Ovary (tissue), 9 donors: ENCODE measurements around the gene LEAP2. TPM values are rescaled to one million over a fixed set of nuclear protein-coding genes. Genes with fewer than 3 reads are reported as not detected.

ENCODE experiments used
- DNase-seq, 5 donors: peaks; one replicate each; pipeline ENCODE4 v3.0.0-alpha.2; 2019 to 2020
- H3K27ac ChIP-seq, 2 donors: fragments of 200-600 bp; one replicate each; pipeline versions ENCODE4 v1.5.1 to v1.8.0; 2019 to 2022
- H3K27me3 ChIP-seq: fragments of 200-600 bp; one replicate; pipeline ENCODE4 v1.8.0; 2022
- H3K36me3 ChIP-seq: fragments of 200-600 bp; sonication (generic); one replicate; pipeline ENCODE4 v1.5.1; 2019
- H3K4me1 ChIP-seq: one replicate; pipeline ENCODE4 v1.8.1; 2013; ENCODE audit warnings: mild to moderate bottlenecking, moderate library complexity; ENCODE audit not compliant: insufficient read depth
- H3K4me3 ChIP-seq: fragments of 200-600 bp; sonication (generic); one replicate; pipeline ENCODE4 v1.5.1; 2017
- H3K9me3 ChIP-seq, 2 donors: fragments of 200-600 bp in 1 of 2; sonication (generic) in 1 of 2; one replicate each; pipeline versions ENCODE4 v1.5.1 to v1.8.1; 2013 to 2019; ENCODE audit warnings: mild to moderate bottlenecking in 1 of 2, moderate library complexity in 1 of 2
- EP300 ChIP-seq: sonication (generic); formaldehyde crosslinking; IDR thresholded peaks from one replicate; pipeline ENCODE4 v1.6.1; 2017; ENCODE audit warnings: antibody characterized with exemption
- POLR2A ChIP-seq: fragments of 450-650 bp; IDR thresholded peaks from one replicate; pipeline ENCODE4 v1.6.1; 2017; ENCODE audit warnings: antibody characterized with exemption, mild to moderate bottlenecking, moderate library complexity
- WGBS, 3 donors: extraction: QIAGEN DNeasy Blood & Tissue Kit in 1 of 3; methylation state at CpG; one replicate each; pipeline versions ENCODE4 v1.1.5 to v1.1.7; 2013 to 2017; 5-methylcytosine and 5-hydroxymethylcytosine counted together
- intact Hi-C, 4 donors: fragments of 100-400 bp; cut with DNase I; formaldehyde crosslinking; loops; one replicate each; pipeline versions ENCODE4 v1.11.0 to v1.15.1; 2022 to 2023
- polyA plus RNA-seq, 2 donors: library from polyadenylated mRNA; stranded (reverse); fragments of 200-250 nt in 1 of 2; fragments of 350-450 nt in 1 of 2; fragmentation: Illumina TruSeq in 1 of 2; extraction: RNeasy Lipid Tissue Mini Kit (QIAGEN cat#74804) in 1 of 2; gene quantifications; one replicate each; pipeline ENCODE4 v1.2.3, GENCODE V29; 2013 to 2014
- total RNA-seq, 7 donors: library from RNA; depleted of rRNA in 2 of 7; stranded (reverse); fragments of >200 nt in 2 of 7; fragmentation: NEBNext Ultra II Directional in 3 of 7; extraction: Animal tissue kit (Norgen Biotek cat#: 25700) in 3 of 7; gene quantifications; one replicate each; pipeline versions ENCODE4 v1.1.0 to v1.2.4, GENCODE V29; 2016 to 2023
- TF ChIP-seq, protein P1 (sequence below), 3 donors: fragments of 450-650 bp in 2 of 3; fragments of 200-600 bp in 1 of 3; IDR thresholded peaks; one replicate each; pipeline versions ENCODE4 v1.5.1 to v1.8.0; 2016 to 2022; ENCODE audit warnings: antibody characterized with exemption in 3 of 3, mild to moderate bottlenecking in 1 of 3
- donor health status: DM: no; HTN: no; CAD: no; lungs with moderate emphysema.
- donor health status: DM: no; HTN: no; CAD: no.
- donor health status: Bipolar disorder and iron deficiency.
- donor health status: DM: yes; HTN: yes; CAD: no.
- donor health status: DM: no; HTN: no; CAD: no.
- donor health status: DM: yes; HTN: yes; CAD: no.

The LEAP2 gene
- total and polyA plus RNA-seq, 9 donors = 0.64 to 2.2 (median 1.3) TPM

DNA sequence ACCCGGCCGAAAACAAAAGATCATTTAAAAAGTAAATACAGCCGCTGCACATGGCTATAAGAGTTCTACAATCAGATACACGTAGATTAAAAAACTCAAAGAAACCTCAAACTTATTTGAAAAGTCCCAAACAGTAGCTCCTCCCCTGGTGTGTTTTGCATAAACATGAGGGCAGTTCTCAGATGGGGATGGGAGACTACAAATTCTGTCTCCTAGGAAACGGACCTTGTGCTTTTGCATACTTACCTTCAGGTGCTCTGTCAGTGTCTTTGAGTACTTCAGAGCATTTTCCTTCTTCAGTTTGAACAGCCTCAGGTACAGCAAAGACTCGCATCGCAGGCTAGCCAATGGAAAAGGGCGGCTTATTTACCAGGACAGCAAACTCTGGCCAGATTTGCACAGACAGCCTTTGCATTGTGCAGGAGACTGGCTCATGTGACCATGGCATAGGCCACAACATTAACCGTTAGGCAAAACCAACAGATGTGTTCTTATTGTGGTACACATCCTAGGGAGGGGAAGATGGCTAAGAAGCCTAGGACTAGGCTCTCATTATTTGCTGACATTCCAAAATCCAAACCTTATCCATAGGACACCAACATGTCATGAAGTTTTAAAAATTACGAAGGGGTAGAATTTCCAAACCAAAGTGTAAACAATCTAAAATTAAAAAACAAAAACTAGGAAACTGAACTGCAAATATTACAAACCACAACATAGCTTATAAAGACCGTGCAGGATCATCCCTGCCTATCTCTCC is 12.8 kb downstream of the LEAP2 start:
- Histone ChIP-seq H3K4me1 (no peaks in the 10 kb centered on the region), H3K9me3 (no peaks in the 10 kb centered on the region), H3K36me3 (no peaks in the 10 kb centered on the region), H3K27me3 (no peaks in the 10 kb centered on the region), H3K4me3 (no peak overlapping the region), H3K27ac (no peak overlapping the region)
- WGBS, 3 donors = 77 to 86% (median 79%) methylated on average over 11 of the region's 11 CpGs
- TF ChIP-seq EP300 (no peak), POLR2A (no peak)
- TF ChIP-seq, protein P1, sequence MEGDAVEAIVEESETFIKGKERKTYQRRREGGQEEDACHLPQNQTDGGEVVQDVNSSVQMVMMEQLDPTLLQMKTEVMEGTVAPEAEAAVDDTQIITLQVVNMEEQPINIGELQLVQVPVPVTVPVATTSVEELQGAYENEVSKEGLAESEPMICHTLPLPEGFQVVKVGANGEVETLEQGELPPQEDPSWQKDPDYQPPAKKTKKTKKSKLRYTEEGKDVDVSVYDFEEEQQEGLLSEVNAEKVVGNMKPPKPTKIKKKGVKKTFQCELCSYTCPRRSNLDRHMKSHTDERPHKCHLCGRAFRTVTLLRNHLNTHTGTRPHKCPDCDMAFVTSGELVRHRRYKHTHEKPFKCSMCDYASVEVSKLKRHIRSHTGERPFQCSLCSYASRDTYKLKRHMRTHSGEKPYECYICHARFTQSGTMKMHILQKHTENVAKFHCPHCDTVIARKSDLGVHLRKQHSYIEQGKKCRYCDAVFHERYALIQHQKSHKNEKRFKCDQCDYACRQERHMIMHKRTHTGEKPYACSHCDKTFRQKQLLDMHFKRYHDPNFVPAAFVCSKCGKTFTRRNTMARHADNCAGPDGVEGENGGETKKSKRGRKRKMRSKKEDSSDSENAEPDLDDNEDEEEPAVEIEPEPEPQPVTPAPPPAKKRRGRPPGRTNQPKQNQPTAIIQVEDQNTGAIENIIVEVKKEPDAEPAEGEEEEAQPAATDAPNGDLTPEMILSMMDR (IDR thresholded peaks at IDR 0.05) = no peak
- intact Hi-C loops = no loop called here
- DNase-seq = no peak

DNA sequence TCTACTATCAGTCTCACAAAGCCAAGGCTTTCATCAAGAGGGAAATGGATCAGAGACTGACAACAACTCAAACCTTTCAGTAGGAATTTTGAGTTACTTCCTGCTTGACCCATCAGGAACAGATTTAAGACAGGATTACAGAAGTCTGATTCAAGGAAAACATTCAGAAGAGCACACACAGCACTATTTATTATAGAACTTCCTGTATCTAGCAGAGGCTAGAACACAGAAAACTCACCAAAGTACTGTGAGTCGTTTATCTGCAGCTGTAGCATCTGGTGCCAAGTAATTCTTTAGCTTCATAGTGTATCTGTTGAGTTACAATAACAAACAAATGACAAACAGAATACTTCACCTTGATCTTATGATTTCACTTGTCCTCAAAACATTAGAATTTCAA is 13.8 kb downstream of the LEAP2 start:
- Histone ChIP-seq H3K27me3 (no peaks in the 10 kb centered on the region), H3K27ac (no peak overlapping the region), H3K4me1 (no peaks in the 10 kb centered on the region), H3K36me3 (no peaks in the 10 kb centered on the region), H3K9me3 (no peaks in the 10 kb centered on the region), H3K4me3 (no peak overlapping the region)
- no peak for DNase-seq
- intact Hi-C loops = no loop called here
- 3 to 12% (median 3%) methylated on average over 1 of the region's 1 CpG for WGBS, 3 donors
- TF ChIP-seq, protein P1 (IDR thresholded peaks at IDR 0.05) = no peak
- TF ChIP-seq EP300 (no peak), POLR2A (no peak)

DNA sequence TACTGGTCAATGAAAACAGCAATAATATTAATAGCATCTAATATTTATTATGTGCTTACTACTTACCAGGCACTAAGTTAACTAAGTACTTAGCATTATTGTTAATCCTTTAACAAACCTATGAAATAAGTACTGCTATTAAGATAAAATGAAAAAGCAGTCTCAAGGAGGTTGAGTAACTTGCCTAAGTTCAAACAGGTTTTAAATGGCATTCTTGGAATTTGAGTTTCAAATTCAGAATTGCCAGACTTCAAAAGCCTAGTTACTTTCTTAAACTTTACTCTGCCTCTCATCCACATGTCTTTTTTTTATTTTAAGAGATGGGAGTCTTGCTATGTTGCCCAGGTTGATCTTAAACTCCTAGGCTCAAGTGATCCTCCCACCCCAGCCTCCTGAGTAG is 16.0 kb downstream of the LEAP2 start:
- no peaks in the 10 kb centered on the region for H3K9me3 ChIP-seq
- no peaks in the 10 kb centered on the region for H3K4me1 ChIP-seq
- no peak for TF ChIP-seq POLR2A
- TF ChIP-seq, protein P1 (IDR thresholded peaks at IDR 0.05) = no peak
- TF ChIP-seq EP300 = no peak
- no peaks in the 10 kb centered on the region for H3K27me3 ChIP-seq
- no peak overlapping the region for H3K27ac ChIP-seq
- H3K4me3 ChIP-seq = no peak overlapping the region
- no peaks in the 10 kb centered on the region for H3K36me3 ChIP-seq
- DNase-seq = no peak
- intact Hi-C loops = no loop called here

GRCh38 chr5:132890817-132891216 is 17.3 kb downstream of the LEAP2 start:
- Histone ChIP-seq H3K36me3 (no peaks in the 10 kb centered on the region), H3K9me3 (no peaks in the 10 kb centered on the region), H3K4me1 (no peaks in the 10 kb centered on the region), H3K27me3 (no peaks in the 10 kb centered on the region), H3K27ac (no peak overlapping the region), H3K4me3 (no peak overlapping the region)
- TF ChIP-seq, protein P1 (IDR thresholded peaks at IDR 0.05) = no peak
- no peak for TF ChIP-seq EP300
- TF ChIP-seq POLR2A = no peak
- DNase-seq = no peak
- WGBS, 3 donors = 89 to 93% (median 92%) methylated on average over 4 of the region's 4 CpGs
- intact Hi-C loops = no loop called here
